Activated T-helper 9 cell treated with anti-CD3 and anti-CD28 coated beads, Interleukin-2, amount 50 U/mL, for 16 hours (primary cell): ENCODE measurements around the gene PACS1.
"Not testable (repeated sequence)": the region's sequence is repeated elsewhere in the genome, so short reads cannot be mapped to it uniquely, and the experiment has no call there.

Experiments
- DNase-seq: peaks from one replicate; pipeline ENCODE4 v3.0.0-alpha.2; 2020; ENCODE audit warnings: low read depth

Gene PACS1

GRCh38 chr11:66069715-66070603 lies at the start of gene PACS1:
PACS1 (plus strand) TSS chr11:66070272; CDS start chr11:66070487, 215 bp downstream.
- DNase-seq, result peak; percentile 74

DNA sequence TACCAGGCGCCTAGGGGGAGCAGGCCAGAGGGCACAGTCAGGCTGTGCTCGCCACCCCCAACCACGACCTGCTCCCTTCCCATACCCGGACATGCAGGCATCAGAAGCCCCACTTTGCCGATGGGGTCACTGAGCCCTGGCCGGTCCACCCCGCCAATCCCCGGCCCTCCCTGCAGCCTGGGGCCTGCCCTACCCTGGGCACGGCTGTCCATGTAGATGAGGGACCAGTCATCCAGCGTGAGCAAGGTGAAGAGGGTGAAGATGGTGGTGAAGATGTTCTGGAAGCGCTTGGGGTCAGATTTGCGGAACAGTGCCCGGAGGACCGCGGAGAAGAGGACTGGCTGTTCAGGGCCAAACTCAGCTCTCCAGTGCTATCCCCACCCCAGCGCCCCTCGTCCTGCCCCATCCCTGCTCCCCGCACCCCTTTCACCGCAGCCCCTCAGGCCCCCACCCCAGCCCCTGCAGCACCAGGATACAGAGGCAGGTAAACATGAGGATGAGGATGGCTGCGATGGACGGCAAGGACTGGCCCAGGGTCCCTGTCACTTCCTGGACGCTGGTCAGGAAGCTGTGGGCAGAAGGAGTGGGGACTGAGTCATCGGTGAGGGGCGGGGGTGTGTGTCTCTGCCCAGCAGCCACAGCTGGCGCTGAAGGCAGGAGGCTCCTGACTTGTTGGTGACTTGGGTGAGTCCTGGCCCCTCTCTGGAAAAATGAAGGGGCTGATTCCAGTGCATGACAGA lies 49.3 kb upstream of the PACS1 start:
- DNase-seq, result no peak

- DNase-seq, result peak; percentile 69
Observed at GRCh38 chr11:66022401-66023185, 47.5 kb upstream of the PACS1 start.

DNA sequence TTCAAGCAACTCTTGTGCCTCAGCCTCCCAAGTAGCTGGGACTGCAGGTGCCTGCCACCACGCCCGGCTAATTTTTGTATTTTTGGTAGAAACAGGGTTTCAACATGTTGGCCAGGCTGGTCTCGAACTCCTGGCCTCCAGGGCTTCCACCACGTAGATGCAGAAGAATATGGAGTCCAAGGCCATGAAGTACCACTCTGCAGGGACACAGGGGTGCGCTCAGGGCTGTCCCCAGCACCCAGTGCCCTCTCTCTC lies 47.0 kb upstream of the PACS1 start:
- DNase-seq, result not testable (repeated sequence)

DNA sequence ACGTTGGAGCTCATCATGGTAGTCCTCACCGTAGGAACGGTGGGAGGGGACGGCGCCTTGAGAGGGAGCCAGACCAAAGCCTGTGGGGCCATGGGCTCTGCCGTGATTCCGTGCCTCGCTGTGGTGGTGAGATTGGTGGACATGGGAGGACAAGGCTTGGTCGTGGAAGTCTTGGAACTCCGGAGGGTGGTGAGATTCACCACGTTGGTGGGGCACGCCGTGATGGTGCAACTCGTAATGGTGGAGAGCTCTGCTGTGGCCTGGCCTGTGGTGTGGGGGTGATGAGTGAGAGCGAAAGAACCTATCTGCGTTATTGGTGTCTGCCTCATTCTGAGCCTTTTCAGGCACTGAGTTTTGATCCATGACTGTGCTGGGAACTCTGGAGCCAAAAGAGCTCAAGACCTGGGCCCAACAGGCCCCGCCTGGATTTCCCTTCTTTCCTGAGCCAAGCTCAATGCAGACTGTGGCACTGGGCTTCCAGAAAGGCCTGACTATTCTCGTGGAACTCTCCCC lies 44.0 kb upstream of the PACS1 start, which contains the start of gene CATSPER1:
CATSPER1 (minus strand) TSS at position 463 of the 513 bp plus-strand sequence; CDS start at position 363, 100 bp downstream.
- no peak for DNase-seq

DNA sequence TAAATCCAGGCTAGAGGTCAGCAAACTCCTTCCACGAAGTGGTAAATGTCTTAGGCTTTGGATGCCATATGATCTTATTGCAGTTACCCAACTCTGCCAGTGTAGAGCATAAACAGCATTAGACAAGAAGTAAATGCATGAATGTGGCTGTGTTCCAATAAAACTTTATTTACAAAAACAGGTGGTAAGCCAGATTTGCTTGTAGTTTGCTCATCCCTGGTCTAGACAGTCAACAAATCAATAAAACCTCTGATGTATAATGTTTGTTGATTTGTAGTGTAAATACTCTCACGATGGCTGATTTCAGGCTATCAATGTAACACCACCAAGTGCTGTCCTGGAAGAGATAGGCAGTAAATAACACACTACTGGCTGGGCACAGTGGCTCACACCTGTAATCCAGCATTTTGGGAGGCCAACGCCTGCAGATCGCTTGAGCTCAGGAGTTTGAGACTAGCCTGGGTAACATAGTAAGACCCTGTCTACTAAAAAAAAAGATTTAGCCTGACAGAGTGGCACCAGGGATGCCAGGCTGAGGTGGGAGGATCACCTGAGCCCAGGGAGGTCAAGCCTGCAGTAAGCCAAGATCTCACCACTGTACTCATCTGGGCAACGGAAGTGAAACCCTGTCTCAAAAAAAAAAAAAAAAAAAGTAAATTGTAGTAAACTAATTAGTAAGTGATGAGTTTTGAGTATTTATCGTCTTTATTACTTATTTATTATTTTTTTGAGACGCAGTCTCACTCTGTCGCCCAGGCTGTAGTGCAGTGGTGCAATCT lies 36.9 kb upstream of the PACS1 start:
- no peak for DNase-seq

- DNase-seq, result no peak
Observed at GRCh38 chr11:66035653-66036333, 34.3 kb upstream of the PACS1 start.

- no peak for DNase-seq
Observed at GRCh38 chr11:66036334-66036710, 33.8 kb upstream of the PACS1 start.

GRCh38 chr11:66037327-66037726 lies 32.7 kb upstream of the PACS1 start:
- DNase-seq, result no peak

- no peak for DNase-seq
Observed at GRCh38 chr11:66039765-66040164, 30.3 kb upstream of the PACS1 start.

- DNase-seq, result no peak
Observed at GRCh38 chr11:66042227-66042995, 27.7 kb upstream of the PACS1 start.

- DNase-seq, result no peak
Observed at GRCh38 chr11:66042996-66043906, 26.8 kb upstream of the PACS1 start.

DNA sequence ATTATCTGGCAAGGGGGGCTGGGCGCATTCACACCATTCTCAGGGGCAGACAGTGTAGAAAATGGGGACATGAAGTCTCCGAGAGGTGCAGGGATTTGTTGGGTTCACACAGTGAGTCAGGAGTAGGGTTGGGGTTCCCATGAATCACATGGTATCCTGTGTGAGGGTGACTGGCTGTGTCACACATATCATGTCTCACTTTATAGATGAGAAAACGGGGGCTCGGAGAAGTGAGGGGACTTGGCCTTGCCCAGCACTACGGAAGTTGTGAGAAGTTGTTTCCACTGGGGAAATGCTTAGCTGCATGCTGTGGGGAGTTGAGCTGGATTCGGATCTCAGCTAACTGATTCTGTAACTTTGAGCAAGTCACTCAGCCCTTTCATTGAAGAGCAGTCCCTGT lies 25.3 kb upstream of the PACS1 start:
- DNase-seq, result no peak

DNA sequence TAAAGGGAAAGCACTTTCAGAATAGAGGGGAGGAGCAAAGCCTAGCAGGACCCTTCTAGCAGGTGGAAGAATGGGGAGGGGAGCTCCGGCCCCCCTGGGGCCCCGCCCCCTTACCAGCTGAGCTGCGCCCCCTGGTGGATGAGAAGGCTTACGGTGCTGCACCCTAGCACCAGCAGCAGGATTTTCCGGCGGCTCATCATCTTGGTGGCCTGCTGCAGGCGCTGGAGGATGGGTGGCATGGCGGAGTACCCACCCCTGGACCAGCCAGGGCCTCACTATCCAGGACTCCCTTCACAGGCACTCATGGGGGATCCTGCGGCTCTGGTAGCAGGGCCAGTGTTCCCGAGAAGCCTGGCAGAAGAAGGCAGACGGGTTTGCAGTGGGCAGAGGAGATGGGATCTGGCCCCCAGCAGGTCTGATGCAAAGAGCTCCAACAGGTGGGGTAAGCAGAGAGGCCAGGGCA lies 24.9 kb upstream of the PACS1 start:
- peak; percentile 78 for DNase-seq

GRCh38 chr11:66046901-66047300 lies 23.2 kb upstream of the PACS1 start:
- DNase-seq, result no peak

DNA sequence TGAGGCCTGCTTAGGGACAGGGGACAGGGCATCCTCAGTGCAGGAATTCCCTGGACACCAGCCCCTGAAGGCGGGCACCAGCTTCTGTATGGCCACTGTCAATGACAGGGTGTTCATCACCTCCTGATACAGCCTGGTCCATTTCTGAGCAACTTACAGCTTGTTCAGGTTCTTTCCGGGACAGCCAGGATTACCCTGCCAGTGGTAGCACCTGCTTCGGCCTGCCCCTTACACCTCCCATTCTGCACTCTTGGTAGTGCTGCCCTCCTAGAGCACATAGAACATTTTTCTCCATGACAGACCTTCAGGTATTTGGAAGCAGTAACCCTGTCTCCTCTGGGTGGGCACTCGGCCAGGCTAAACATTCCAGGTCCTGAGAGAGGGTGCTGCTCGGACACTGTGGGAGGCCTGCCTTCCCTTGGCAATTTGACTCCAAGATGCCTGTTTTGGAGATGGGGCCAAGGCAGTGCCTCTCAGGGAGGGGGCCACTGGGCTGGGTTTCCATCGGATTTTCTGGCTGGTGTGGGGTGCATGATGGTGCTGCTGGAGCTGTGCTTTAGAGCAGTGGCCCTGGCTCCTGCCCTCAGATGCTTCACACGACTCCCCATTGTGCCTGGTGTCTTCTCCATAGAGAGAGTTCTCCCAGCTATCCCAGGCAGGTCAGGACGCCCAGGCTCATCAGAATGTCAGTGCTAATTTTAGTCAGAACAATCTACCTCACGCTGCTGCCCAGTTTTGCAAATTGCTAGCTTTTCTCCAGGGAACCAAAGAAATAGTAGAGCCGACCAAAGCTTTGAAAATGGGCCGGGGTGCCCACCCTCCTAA lies 22.3 kb upstream of the PACS1 start:
- no peak for DNase-seq

GRCh38 chr11:66048547-66049323 lies 21.3 kb upstream of the PACS1 start, which contains the start of gene GAL3ST3:
GAL3ST3 (minus strand) TSS chr11:66049161; CDS start chr11:66045415, 3,746 bp downstream.
- no peak for DNase-seq
